Medulla oblongata (tissue), 1 donor: ENCODE results near the gene SLX1A.
"Not testable (repeated sequence)": the region's sequence is repeated elsewhere in the genome, so short reads cannot be mapped to it uniquely, and the experiment has no call there.

Source experiments
- DNase-seq: peaks from one replicate; pipeline ENCODE4 v3.0.0-alpha.2; 2015; ENCODE audit errors: extremely low spot score

SLX1A gene

DNA sequence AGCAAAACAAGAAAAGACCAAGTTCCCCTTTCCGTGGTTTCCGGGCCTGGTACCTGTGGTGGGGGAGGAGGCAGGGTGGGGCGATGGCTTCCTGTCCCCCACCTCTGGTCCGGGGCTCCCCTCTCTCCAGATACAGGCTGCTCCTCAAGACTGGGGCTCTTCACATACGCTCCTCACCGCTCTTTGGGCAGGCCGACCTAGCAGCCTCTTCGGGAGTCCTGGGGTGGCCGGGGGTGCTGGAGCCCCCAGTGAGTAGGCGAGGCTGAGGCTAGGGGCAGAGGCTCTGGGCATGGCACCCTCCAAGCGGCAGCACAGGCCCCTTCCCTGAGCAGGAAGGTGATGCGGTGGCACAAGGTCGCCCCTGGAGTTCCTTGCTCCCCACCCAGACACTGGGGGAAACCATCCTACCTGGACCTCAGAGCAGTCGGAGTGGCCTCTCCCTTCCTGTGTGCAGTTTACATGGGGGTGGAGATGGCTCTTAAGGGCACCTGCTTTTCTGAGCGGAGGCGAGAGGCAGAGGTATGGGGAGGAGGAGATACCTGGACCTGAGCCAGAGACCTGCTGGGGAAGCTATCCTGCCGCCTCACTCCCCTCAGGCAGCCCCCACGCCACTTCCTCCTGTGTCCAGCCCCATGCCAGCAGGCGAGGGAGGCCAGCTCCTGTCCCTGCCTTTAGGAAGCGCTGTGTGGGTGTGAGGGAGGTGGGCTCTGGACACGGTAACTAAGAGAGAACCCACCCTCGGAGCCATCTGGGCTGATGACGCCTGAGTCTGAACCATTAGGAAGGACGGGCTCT lies 9.4 kb upstream of the SLX1A start:
- peak; percentile 22 for DNase-seq

DNA sequence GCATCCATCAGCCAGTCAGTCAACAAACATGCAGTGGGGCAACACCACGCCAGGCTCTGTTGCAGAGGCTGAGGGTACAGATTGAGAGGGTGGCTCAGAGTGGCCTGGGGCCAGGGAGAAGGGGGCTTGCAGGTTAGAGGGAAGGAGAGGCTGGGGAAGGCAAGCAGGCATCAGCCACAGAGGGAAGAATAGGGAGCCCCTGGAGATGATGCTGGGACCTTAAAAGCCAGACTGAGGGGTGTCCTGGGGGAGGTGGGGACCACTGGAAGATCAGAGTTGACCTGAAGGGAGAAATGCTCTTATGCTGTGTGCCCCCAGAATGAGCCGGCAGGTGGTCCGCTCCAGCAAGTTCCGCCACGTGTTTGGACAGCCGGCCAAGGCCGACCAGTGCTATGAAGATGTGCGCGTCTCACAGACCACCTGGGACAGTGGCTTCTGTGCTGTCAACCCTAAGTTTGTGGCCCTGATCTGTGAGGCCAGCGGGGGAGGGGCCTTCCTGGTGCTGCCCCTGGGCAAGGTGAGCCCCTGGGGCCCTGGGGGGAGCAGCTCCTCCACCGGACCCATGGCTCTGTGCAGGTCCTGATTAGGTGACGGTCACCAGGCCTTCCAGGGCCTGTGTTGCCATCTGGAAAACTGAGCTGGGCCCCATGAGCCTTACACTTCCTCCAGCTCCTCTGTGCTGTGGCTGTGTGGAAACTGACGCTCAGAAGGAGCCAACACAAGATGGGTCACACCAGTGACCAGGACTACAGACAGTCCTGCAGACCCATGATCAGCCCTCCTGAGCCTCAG lies 8.6 kb upstream of the SLX1A start:
- DNase-seq = no peak

DNA sequence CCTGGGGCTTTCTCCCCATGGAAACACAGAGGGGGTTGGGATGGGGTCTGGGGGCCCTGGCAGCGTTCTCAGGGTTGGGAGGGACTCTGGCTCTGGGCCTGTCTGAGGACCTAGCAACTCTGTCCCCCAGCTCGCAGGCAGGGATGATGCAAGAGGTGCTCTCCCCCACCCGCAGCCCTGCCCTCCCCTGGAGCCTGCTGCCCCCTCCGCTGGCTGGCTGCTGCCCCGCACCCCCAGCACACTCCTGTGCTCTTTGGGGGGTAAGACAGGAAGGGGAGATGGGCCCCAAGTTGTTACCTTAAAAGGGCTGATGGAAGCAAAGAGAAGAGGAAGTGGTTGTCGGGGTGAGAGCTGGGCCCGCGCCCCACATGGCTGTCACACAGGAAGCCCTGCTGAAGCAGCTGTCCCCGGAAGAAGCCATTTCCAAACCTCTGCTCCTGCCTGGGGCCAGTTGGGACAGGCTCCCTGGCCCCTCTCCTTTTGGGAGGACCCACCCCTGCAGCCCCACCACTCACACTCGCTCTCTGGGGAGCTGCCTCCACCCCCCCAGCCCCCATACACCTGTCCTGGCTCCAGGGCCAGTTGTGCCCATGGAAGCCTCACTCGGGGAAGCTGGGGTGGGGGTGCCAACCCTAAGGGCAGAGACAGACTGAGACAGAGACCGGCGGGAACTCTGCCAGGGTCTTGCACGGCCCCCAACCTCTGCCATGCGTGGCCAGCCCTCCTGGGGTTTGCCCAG lies 7.8 kb upstream of the SLX1A start:
- DNase-seq = peak; percentile 70

DNA sequence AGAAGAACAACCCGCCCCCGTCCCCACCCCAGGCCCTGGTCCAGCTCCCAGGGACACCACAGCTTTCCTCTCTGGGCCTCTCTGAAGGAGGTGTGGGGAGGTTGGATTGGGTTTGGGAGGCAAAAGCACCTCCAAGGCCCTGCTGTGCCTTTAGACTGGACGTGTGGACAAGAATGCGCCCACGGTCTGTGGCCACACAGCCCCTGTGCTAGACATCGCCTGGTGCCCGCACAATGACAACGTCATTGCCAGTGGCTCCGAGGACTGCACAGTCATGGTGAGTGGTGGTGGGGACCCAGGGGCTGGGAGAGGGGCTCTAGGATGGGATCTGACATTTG lies 7.3 kb upstream of the SLX1A start:
- no peak for DNase-seq

DNA sequence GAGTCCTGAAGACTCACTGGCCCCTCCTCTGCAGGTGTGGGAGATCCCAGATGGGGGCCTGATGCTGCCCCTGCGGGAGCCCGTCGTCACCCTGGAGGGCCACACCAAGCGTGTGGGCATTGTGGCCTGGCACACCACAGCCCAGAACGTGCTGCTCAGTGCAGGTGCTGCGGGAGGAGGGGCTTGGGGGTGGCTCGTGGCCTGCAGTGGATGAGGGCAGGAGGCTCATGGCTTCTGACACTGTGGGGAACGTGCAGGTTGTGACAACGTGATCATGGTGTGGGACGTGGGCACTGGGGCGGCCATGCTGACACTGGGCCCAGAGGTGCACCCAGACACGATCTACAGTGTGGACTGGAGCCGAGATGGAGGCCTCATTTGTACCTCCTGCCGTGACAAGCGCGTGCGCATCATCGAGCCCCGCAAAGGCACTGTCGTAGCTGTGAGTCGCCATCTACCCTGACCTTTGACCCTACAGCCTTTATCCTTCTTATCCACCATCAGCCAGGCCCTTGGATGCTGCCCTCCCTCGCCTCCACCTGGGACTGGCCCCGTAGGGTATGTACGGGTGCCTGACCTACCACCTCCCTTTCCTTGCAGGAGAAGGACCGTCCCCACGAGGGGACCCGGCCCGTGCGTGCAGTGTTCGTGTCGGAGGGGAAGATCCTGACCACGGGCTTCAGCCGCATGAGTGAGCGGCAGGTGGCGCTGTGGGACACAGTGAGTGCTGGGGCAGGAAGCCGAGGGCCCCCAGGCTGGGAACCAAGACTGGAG lies 6.7 kb upstream of the SLX1A start:
- DNase-seq = peak; percentile 37

DNA sequence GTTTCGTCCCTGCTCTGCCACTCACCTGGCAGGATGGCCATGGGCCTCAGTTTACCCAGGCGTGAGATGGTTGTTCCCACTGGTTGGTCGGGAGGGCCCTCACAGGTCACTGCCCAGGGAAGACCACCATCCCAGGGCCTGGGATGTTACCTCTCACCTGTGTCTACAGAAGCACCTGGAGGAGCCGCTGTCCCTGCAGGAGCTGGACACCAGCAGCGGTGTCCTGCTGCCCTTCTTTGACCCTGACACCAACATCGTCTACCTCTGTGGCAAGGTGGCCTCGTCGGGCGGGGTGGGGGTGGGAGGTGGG lies 6.2 kb upstream of the SLX1A start:
- no peak for DNase-seq

DNA sequence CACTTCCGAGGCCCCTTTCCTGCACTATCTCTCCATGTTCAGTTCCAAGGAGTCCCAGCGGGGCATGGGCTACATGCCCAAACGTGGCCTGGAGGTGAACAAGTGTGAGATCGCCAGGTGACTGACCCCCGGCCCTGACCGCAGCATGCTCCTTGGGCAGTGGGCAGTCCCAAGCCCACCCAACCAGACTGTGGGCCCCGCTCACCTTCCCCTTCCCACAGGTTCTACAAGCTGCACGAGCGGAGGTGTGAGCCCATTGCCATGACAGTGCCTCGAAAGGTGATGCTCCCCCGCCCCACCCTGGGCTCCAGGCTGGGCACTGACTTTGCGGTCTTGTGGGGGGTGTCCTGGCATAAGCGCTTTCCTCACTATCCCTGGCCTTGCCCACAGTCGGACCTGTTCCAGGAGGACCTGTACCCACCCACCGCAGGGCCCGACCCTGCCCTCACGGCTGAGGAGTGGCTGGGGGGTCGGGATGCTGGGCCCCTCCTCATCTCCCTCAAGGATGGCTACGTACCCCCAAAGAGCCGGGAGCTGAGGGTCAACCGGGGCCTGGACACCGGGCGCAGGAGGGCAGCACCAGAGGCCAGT lies 5.6 kb upstream of the SLX1A start:
- DNase-seq = no peak

DNA sequence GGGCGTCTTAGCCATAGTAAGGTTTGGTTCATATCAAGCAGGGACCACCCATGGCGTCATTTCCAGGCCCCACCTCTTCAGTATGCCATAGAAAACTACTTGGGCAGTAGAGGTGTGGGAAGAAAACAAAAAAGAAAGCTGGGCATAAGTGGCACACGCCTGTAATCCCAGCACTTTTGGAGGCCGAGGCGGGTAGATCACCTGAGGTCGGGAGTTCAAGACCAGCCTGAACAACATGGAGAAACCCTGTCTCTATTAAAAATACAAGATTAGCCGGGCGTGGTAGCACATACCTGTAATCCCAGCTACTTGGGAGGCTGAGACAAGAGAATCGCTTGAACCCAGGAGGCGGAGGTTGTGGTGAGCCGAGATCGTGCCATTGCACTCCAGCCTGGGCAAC lies 2.5 kb upstream of the SLX1A start:
- not testable (repeated sequence) for DNase-seq

DNA sequence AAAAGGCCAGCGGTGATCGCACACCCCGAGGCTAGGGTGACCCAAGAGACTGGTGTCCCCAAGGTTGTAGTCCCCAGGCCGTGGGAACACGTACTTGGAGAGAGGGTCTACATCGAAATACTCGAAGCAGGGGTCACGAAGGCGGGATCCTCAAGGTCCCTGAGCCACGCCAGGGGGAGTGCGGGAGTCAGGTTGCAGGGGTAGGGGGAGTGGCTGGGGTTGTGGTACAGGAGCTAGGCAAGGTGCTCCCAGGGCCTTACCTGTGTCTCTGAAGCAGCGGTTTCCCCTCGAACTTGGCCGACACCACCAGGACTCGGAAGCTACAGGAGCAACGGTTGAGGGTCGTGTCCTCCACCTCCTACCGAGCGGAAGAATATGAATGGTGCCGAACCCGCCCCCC lies 577 bp upstream of the SLX1A start:
- not testable (repeated sequence) for DNase-seq

DNA sequence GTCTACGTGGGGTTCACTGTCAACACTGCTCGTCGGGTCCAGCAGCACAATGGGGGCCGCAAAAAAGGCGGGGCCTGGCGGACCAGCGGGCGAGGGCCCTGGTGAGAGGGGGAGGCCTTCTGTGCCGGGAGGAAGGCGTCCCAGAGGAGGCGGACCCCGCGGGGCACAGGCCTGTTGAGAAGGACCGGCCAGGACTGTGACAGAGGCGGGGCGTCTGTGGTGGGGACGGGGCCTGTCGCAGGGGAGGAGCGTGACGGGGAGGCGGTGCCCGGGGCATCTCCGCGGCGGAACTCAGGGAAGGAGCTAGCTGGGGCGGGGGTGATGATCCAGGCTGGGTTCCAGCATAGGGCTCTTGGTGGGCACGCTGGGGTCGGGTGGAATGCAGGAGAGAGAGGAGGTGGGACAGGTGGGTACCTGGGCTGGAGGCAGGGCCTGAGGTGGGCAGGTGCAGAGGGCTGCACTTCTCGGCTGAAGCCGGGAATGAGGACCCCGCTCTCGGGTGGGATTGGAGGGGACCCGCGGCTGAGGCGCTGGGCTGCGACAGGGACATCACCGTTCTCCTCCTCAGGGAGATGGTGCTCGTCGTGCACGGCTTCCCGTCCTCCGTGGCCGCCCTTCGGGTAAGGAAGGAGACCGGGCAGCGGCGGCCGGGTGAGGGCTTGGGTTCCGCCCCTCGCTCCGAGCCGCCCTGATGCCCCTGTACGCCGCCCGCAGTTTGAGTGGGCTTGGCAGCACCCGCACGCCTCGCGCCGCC lies 674 bp downstream of the SLX1A start:
- not testable (repeated sequence) for DNase-seq

DNA sequence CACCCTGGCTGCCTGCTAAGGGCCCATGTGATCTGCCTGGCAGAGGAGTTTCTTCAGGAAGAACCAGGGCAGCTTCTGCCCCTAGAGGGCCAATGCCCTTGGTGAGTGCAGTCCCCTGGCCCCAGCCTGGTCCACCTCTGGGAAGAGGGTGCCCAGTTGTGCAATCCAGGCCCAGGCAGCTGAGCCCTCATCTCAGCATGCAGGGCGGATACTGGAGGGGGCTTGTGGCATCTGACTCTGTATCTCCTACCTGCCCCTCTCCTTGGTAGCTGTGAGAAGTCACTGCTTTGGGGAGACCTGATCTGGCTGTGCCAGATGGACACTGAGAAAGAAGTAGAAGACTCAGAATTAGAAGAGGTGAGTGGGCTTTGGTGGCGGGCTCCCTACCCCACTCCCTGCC lies 3.3 kb downstream of the SLX1A start:
- DNase-seq = not testable (repeated sequence)

DNA sequence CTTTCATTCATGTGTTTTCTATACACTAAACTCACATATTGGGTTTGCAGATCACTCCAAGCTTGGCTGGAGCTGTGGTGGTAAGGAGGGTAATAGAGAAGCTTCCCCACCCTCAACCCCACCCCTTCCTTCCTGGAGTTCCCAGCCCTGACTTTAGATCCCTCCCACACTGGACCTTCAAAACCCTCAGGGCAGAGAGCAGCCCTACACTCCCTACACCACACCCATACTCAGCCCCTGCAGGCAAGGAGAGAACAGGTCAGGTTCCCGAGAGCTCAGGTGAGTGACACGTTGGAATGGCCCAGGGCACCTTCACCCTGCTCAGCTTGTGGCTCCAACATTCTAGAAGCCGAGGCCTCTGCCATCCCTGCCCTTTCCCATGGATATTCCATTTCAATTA lies 5.4 kb downstream of the SLX1A start, which contains the start of gene SULT1A3:
TSS of gene SULT1A3 (plus strand) at position 207 of the 400 bp plus-strand sequence. CDS start 1,474 bp downstream, outside the sequence.
- not testable (repeated sequence) for DNase-seq

DNA sequence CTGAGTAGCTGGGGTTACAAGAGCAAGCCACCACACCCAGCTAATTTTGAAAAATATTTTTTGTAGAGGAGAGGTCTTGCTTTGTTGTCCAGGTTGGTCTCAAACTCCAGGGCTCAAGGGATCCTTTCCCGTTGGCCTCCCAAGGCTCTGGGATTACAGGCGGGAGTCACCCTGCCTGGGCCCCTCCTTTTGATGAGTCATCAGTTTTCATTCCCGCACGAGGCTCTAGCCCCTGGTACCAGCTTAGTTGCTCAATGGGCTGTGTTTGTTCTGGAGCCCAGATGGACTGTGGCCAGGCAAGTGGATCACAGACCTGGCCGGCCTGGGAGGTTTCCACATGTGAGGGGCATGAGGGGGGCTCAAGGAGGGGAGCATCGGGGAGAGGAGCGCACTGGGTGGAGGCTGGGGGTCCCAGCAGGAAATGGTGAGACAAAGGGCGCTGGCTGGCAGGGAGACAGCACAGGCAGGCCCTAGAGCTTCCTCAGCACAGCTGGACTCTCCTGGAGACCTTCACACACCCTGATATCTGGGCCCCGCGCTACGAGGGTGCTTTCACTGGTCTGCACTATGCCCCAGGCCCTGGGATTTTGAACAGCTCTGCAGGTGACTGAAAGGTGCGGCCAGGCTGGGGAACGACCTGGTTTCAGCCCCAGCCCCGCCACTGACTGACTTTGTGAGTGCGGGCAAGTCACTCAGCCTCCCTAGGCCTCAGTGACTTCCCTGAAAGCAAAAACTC lies 6.1 kb downstream of the SLX1A start:
- DNase-seq = not testable (repeated sequence)

DNA sequence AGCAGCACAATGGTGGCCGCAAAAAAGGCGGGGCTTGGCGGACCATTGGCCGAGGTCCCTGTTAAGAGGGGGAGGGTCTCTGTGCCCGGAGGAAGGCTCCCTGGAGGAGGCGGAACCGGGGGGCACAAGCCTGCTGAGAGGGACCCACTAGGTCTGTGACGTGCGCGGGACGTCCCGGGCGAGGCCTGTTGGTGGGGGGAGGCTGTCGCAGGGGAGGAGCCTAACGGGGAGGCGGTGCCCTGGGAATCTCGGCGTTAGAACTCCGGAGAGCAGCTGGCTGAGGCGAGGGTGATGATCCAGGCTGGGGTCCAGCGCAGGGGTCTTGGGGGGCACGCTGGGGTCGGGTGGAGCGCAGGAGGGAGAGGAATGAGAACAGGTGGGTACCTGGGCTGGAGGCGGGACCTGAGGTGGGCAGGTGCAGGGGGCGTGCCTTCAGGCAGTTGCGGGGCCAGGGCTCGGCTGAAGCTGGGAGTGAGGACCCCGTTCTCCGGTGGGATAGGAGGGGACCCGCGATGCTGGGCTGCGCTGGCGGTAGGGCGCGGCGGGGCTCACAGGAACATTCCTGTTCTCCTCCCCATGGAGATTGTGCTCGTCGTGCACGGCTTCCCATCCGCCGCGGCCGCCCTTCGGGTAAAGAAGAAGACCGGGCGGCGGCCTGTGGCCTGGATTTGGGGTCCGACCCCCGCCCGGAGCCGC lies 12.0 kb downstream of the SLX1A start:
- DNase-seq = not testable (repeated sequence)

DNA sequence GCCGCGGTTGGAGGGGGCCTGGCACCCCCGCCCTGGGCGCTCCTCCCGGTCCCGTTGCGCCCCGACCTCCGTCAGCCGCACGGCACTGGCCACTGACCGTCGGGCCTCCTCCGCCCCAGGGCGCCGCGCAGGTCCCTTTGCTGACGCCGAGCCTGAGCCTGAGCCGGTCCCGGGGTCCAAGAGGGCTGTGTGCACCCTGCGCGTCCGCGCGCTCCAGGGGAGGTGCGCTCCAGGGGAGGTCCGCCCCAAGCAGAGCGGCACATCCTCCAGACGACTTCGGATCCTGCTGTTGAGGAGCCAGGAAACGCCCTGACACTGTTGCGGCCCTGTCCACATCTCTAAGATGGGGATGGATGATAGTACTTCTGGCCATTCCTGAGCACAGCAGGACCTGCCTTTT lies 12.6 kb downstream of the SLX1A start:
- not testable (repeated sequence) for DNase-seq

DNA sequence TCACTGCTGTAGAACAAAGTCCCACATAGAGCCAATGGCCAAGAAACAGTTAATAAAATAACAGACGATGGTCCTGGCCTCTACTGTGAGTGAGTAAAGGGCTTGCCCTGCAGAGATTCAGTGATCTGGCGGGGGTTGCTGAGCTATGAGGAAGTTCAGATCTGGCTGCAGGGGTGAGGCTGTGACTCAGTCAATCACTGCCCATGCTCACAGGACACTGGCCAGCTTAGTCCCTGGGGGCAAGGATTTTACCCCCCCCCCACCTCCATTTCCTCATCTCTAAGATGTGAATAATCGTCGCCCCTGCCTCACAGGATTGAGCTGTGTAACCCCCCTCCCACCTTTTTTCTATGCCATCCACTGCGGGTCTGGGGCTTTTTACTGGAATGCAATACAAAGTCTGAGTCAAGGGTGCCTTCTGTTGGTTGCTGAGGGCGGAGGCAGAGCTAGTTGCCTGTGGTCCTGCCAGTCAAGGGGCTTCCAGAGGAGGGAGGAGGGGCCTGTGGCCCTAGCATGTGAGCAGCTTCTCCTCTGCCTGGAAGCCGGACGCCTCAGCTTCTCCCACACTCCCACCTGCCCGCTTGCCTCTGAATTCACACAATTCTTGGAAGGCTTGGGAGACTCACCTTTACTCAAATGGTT lies 13.5 kb downstream of the SLX1A start:
- not testable (repeated sequence) for DNase-seq

DNA sequence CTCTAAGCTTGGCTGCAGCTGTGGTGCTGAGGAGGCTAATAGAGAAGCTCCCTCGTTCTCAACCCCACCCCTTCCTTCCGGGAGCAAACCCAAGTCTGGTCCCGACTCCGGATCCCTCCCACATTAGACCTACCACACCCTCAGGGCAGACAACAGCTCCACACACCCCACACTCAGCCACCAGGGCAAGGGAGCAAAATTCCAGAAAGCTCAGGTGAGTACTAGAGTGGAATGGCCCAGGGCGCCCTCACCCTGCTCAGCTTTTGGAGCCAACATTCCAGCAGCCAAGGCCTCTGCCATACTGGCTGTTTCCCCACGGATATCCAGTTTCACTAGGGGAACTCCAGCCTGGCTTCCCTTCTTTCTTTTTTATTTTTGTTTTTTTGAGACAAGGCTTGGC lies 15.4 kb downstream of the SLX1A start:
- not testable (repeated sequence) for DNase-seq

DNA sequence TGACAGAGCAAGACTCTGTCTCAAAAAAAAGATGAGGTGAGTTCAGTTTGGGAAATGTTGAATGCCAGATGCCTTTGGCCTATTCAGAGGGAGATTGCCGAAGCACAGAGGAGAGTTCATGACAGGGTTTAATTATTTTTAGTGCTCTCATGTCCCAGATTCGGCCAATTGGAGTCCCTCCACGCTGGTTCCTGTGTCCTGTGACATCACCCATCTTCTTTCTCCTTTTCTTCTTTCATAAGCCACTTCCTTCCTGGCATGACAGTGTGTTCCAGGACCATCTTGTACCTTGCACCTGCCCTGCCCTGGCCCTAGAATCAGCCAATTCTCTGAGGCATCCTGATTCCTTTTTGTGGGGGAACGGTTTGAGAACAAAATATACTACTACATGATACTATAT lies 17.7 kb downstream of the SLX1A start:
- DNase-seq = not testable (repeated sequence)

DNA sequence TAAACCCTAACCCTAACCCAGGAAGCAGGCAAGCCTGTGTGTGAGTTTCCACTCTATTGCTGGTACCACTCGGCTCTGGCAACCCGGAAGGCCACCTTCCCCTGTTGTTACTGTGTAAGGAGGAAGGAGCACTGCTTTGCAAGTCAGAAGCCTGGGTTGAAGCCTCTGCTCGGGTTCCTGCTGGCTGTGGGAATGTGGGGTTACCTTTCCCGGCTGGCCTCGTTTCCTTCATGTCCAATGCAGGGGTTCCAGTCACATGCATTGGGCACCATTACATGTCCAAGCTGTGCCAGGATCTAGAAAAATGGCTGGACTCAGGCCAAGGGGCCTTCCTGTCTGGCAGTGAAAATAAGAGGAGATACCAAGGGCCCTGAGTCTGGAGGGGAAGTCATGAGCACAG lies 23.4 kb downstream of the SLX1A start:
- not testable (repeated sequence) for DNase-seq
